Osteocyte (in vitro differentiated cells): ENCODE data around the gene AMZ1. TPM values are rescaled to one million over a fixed set of nuclear protein-coding genes. Genes with fewer than 3 reads are reported as not detected.

Source experiments
- DNase-seq: peaks from one replicate; pipeline ENCODE4 v3.0.0; 2021; ENCODE audit warnings: mixed read lengths; ENCODE audit not compliant: unreplicated experiment; ENCODE audit errors: extremely low spot score
- H3K27ac Mint-ChIP-seq: one replicate; pipeline ENCODE4 v1.8.0; 2021; ENCODE audit warnings: mild to moderate bottlenecking, mixed read lengths; ENCODE audit not compliant: unreplicated experiment
- H3K27me3 Mint-ChIP-seq: one replicate; pipeline ENCODE4 v1.8.0; 2021; ENCODE audit warnings: mixed read lengths; ENCODE audit not compliant: unreplicated experiment
- H3K36me3 Mint-ChIP-seq: one replicate; pipeline ENCODE4 v1.8.0; 2021; ENCODE audit warnings: mixed read lengths; ENCODE audit not compliant: unreplicated experiment
- H3K4me1 Mint-ChIP-seq: one replicate; pipeline ENCODE4 v1.8.0; 2021; ENCODE audit warnings: mixed read lengths; ENCODE audit not compliant: unreplicated experiment
- H3K4me3 Mint-ChIP-seq: one replicate; pipeline ENCODE4 v1.8.0; 2021; ENCODE audit warnings: mild to moderate bottlenecking, moderate library complexity, mixed read lengths; ENCODE audit not compliant: unreplicated experiment
- H3K9me3 Mint-ChIP-seq: one replicate; pipeline ENCODE4 v1.8.0; 2021; ENCODE audit warnings: mixed read lengths; ENCODE audit not compliant: unreplicated experiment
- CTCF ChIP-seq: fragments of 200-600 bp; sonication (generic); IDR thresholded peaks from 2 replicates; pipeline ENCODE4 v1.5.0; 2021; ENCODE audit warnings: antibody characterized with exemption, mild to moderate bottlenecking, moderate library complexity
- total RNA-seq: library from RNA; stranded (reverse); gene quantifications from 2 replicates; pipeline ENCODE4 v1.2.1, GENCODE V29; 2021

Gene AMZ1
- total RNA-seq, 1 donor from 2014 or later, result 5.8 TPM

GRCh38 chr7:2713978-2714377 is 26.0 kb downstream of the AMZ1 start:
- Mint-ChIP-seq H3K27ac (peak overlapping the region; percentile 64), H3K36me3 (peaks cover 33% of the 10 kb centered on the region), H3K4me1 (peaks cover 12% of the 10 kb centered on the region), H3K27me3 (no peaks in the 10 kb centered on the region), H3K4me3 (no peak overlapping the region), H3K9me3 (no peaks in the 10 kb centered on the region)
- TF ChIP-seq CTCF, result no peak
- no peak for DNase-seq

DNA sequence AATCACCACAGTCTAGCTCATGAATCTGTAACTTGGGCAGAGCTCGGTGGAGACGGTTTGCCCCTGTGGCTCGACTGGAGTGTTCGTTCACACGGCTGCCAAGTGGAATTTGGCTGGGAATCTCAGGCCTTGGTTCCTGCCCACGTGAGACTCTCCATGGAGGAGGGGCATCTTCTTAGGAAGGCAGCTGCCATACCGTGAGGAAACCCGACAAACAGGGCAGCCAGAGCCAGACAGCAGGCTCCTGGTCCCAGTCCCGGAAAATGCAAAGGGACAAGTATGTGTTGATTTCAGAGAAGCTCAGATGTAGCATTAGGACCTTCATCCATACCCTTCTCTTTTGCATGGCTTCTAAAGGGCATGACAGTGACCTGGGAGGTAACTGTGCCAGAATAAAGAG is 26.6 kb downstream of the AMZ1 start:
- peaks cover 12% of the 10 kb centered on the region for H3K4me1 Mint-ChIP-seq
- H3K27me3 Mint-ChIP-seq, result no peaks in the 10 kb centered on the region
- no peak overlapping the region for H3K4me3 Mint-ChIP-seq
- no peaks in the 10 kb centered on the region for H3K9me3 Mint-ChIP-seq
- TF ChIP-seq CTCF, result no peak
- H3K36me3 Mint-ChIP-seq, result peaks cover 33% of the 10 kb centered on the region
- H3K27ac Mint-ChIP-seq, result no peak overlapping the region
- no peak for DNase-seq

DNA sequence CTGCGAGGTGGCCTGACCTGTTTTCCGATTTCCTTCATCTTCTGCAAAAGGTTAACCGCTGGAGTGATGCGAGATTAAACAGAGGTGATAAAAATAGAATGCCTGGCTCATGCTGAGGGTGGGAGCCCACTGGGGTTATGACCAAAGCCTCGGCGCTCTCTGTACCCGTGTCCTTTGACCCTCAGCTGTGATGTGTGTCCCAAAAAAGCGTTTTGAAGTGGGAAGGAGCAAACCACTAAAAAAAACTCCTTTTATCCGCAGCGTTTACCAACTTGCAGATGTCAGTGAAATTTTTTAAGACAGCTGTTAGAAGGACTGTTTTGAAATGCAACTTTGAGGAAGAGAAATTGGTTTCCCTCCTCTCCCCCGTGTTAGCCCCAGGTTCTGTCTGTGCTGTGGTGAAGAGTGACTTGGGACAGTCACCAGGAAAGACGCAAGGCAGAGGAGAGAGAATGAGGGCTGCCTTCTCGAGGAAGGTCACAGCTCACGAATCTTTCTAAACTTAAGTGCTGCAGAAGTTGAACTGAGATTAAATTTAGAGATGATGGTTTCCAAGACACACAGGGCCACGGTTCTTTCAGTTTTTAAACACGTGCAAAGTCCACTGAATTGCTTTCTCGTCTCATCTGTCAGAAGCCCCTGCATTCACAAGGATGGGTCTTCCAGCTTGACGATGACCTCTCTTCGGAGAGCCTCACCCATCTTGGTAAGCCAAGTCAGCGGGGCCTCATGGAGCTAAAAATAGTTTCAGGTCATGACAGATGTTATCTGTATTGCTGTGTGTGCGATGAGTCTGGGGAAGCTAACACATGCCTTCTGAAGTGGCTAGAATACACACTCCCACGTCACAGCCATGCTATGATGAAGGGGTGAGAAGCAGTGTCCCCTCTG is 27.6 kb downstream of the AMZ1 start:
- Mint-ChIP-seq H3K4me3 (no peak overlapping the region), H3K27me3 (no peaks in the 10 kb centered on the region), H3K36me3 (peaks cover 38% of the 10 kb centered on the region), H3K4me1 (peaks cover 12% of the 10 kb centered on the region), H3K27ac (no peak overlapping the region), H3K9me3 (no peaks in the 10 kb centered on the region)
- DNase-seq, result no peak
- no peak for TF ChIP-seq CTCF

DNA sequence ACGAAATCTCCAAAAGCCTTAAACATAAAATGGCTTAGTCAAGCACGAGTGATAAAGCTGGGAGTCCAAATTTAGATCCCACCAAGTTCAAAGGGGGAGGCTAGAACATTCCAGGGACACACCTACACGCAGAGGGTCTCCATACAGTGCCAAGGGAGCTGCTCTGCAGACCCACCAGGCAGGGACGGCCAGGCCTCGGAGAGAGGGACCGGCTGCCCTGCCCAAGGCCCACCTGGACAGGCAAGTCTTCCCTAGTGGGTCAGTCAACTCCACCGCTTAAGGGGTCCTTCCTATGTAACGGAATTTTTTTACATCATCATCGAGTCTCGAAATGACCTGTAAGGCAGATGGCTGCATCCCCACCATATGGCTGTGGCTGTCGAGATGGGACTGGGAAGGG is 28.5 kb downstream of the AMZ1 start:
- Mint-ChIP-seq H3K27me3 (no peaks in the 10 kb centered on the region), H3K4me3 (no peak overlapping the region), H3K4me1 (peaks cover 12% of the 10 kb centered on the region), H3K27ac (no peak overlapping the region), H3K9me3 (no peaks in the 10 kb centered on the region), H3K36me3 (peaks cover 38% of the 10 kb centered on the region)
- no peak for DNase-seq
- TF ChIP-seq CTCF, result no peak

DNA sequence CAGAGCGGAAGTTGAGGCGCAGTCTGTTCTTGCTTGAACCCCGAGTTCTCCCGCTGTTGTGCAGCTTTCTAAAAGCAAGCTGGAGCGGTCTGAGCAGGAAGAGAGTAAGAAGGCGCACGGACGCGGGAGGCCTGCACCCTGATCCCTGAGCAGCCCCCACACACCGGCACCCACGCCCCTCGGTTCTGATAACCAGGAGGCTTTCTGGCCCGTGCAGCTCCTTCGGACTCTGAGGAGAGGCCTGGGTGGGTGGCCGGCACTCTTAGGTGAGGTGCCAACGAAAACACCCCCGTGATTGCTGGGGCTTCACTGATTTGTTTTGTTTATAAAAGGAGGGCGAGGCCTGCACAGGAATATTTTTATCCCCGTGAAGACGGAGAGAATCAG is 28.9 kb downstream of the AMZ1 start:
- no peaks in the 10 kb centered on the region for H3K9me3 Mint-ChIP-seq
- no peak overlapping the region for H3K27ac Mint-ChIP-seq
- H3K4me1 Mint-ChIP-seq, result peaks cover 12% of the 10 kb centered on the region
- H3K4me3 Mint-ChIP-seq, result no peak overlapping the region
- DNase-seq, result no peak
- H3K36me3 Mint-ChIP-seq, result peaks cover 38% of the 10 kb centered on the region
- no peak for TF ChIP-seq CTCF
- H3K27me3 Mint-ChIP-seq, result no peaks in the 10 kb centered on the region
